HEK293 (cell line): ENCODE measurements around the gene KCNA5.

Source experiments
- CTCF ChIA-PET: fragments of 350-600 bp; formaldehyde crosslinking; extraction: SDS; loops from one replicate; lab custom pipeline; 2021; ENCODE audit warnings: antibody characterized with exemption; lab: Yijun Ruan, JAX
- POLR2A ChIA-PET: fragments of 300-600 bp; formaldehyde crosslinking; extraction: SDS; loops from one replicate; lab custom pipeline; 2020; ENCODE audit warnings: antibody characterized with exemption, inconsistent platforms; lab: Yijun Ruan, JAX
- H3K27ac ChIP-seq: fragments of 200-500 bp; sonication (Bioruptor generic); 2 replicates; pipeline ENCODE4 v1.5.1; 2014; ENCODE audit warnings: low read depth, low read length, control low read depth, inconsistent platforms; ENCODE audit errors: extremely low read depth
- H3K36me3 ChIP-seq, 2 experiments: fragments of 200-500 bp in 1 of 2; sonication (Bioruptor generic) in 1 of 2; 1 replicate in 1 of 2; 2 replicates in 1 of 2; pipeline ENCODE4 v1.5.1; 2014 to 2017; ENCODE audit warnings: inconsistent platforms in 2 of 2, low read length in 2 of 2; ENCODE audit not compliant: control insufficient read depth in 2 of 2, insufficient read depth in 1 of 2
- H3K4me1 ChIP-seq: fragments of 200-500 bp; sonication (Bioruptor generic); 2 replicates; pipeline ENCODE4 v1.5.1; 2014; ENCODE audit warnings: mild to moderate bottlenecking, low read length, inconsistent platforms; ENCODE audit not compliant: control insufficient read depth, insufficient read depth
- H3K4me3 ChIP-seq: 2 replicates; pipeline ENCODE4 v1.5.1; 2011; ENCODE audit warnings: low read depth, mild to moderate bottlenecking, control low read depth, low read length, moderate library complexity
- H3K9me3 ChIP-seq: fragments of 200-500 bp; sonication (Bioruptor generic); 2 replicates; pipeline ENCODE4 v1.5.1; 2014; ENCODE audit warnings: low read depth, low read length, inconsistent platforms; ENCODE audit not compliant: control insufficient read depth, insufficient read depth
- AEBP2 ChIP-seq: fragments of 450-650 bp; formaldehyde crosslinking; IDR thresholded peaks from 2 replicates; pipeline ENCODE4 v1.5.1; 2016; ENCODE audit warnings: missing biosample characterization, missing genetic modification characterization, borderline replicate concordance
- HOXD13 ChIP-seq: sonication (generic); formaldehyde crosslinking; IDR thresholded peaks from 2 replicates; pipeline ENCODE4 v1.8.0; 2022; ENCODE audit warnings: missing genetic modification reagents, borderline replicate concordance
- IKZF3 ChIP-seq: fragments of 450-650 bp; IDR thresholded peaks from 2 replicates; pipeline ENCODE4 v1.5.0; 2018; ENCODE audit warnings: missing biosample characterization, mild to moderate bottlenecking, missing genetic modification characterization, moderate library complexity
- KLF7 ChIP-seq: fragments of 450-650 bp; formaldehyde crosslinking; IDR thresholded peaks from 2 replicates; pipeline ENCODE4 v1.5.1; 2016; ENCODE audit warnings: missing biosample characterization, missing genetic modification characterization, borderline replicate concordance
- SP3 ChIP-seq: fragments of 450-650 bp; formaldehyde crosslinking; IDR thresholded peaks from 2 replicates; pipeline ENCODE4 v1.5.1; 2016; ENCODE audit warnings: missing biosample characterization, missing genetic modification characterization
- ZBTB7A ChIP-seq: fragments of 450-650 bp; formaldehyde crosslinking; IDR thresholded peaks from 2 replicates; pipeline ENCODE4 v1.5.1; 2016; ENCODE audit warnings: low read depth, missing biosample characterization, missing genetic modification characterization
- ZEB2 ChIP-seq: fragments of 450-650 bp; formaldehyde crosslinking; IDR thresholded peaks from 2 replicates; pipeline ENCODE4 v1.5.1; 2016; ENCODE audit warnings: missing biosample characterization, missing genetic modification characterization
- ZNF112 ChIP-seq: fragments of 450-650 bp; formaldehyde crosslinking; IDR thresholded peaks from 2 replicates; pipeline ENCODE4 v1.5.0; 2017; ENCODE audit warnings: missing biosample characterization, missing genetic modification characterization
- ZNF133 ChIP-seq: fragments of 450-650 bp; formaldehyde crosslinking; IDR thresholded peaks from 2 replicates; pipeline ENCODE4 v1.5.1; 2016; ENCODE audit warnings: missing biosample characterization, missing genetic modification characterization
- ZNF155 ChIP-seq: fragments of 450-650 bp; formaldehyde crosslinking; IDR thresholded peaks from 2 replicates; pipeline ENCODE4 v1.5.1; 2016; ENCODE audit warnings: missing biosample characterization, missing genetic modification characterization
- ZNF19 ChIP-seq: fragments of 450-650 bp; formaldehyde crosslinking; IDR thresholded peaks from 2 replicates; pipeline ENCODE4; 2016; ENCODE audit warnings: missing biosample characterization, missing genetic modification characterization, low read depth
- ZNF23 ChIP-seq: fragments of 450-650 bp; formaldehyde crosslinking; IDR thresholded peaks from 2 replicates; pipeline ENCODE4 v1.5.1; 2016; ENCODE audit warnings: missing biosample characterization, missing genetic modification characterization, borderline replicate concordance
- ZNF248 ChIP-seq: fragments of 450-650 bp; formaldehyde crosslinking; IDR thresholded peaks from 2 replicates; pipeline ENCODE4 v1.5.1; 2017; ENCODE audit warnings: missing biosample characterization, missing genetic modification characterization
- ZNF324 ChIP-seq: fragments of 450-650 bp; formaldehyde crosslinking; IDR thresholded peaks from 2 replicates; pipeline ENCODE4 v1.5.1; 2016; ENCODE audit warnings: missing biosample characterization, missing genetic modification characterization
- ZNF350 ChIP-seq: fragments of 450-650 bp; formaldehyde crosslinking; IDR thresholded peaks from 2 replicates; pipeline ENCODE4 v1.5.0; 2017; ENCODE audit warnings: missing biosample characterization, mild to moderate bottlenecking, missing genetic modification characterization
- ZNF423 ChIP-seq: fragments of 450-650 bp; formaldehyde crosslinking; IDR thresholded peaks from 2 replicates; pipeline ENCODE4 v1.5.1; 2016; ENCODE audit warnings: missing biosample characterization, missing genetic modification characterization
- ZNF488 ChIP-seq: fragments of 450-650 bp; formaldehyde crosslinking; IDR thresholded peaks from 2 replicates; pipeline ENCODE4 v1.5.1; 2016; ENCODE audit warnings: missing biosample characterization, missing genetic modification characterization
- ZNF513 ChIP-seq: fragments of 450-650 bp; IDR thresholded peaks from 2 replicates; pipeline ENCODE4 v1.5.1; 2018; ENCODE audit warnings: missing biosample characterization, missing genetic modification characterization
- ZNF585B ChIP-seq: fragments of 450-650 bp; formaldehyde crosslinking; IDR thresholded peaks from 2 replicates; pipeline ENCODE4 v1.5.1; 2016; ENCODE audit warnings: missing biosample characterization, missing genetic modification characterization
- ZNF600 ChIP-seq: fragments of 450-650 bp; formaldehyde crosslinking; IDR thresholded peaks from 2 replicates; pipeline ENCODE4 v1.5.1; 2016; ENCODE audit warnings: missing biosample characterization, missing genetic modification characterization
- ZNF610 ChIP-seq: fragments of 450-650 bp; formaldehyde crosslinking; IDR thresholded peaks from 2 replicates; pipeline ENCODE4 v1.5.1; 2016; ENCODE audit warnings: missing biosample characterization, missing genetic modification characterization, borderline replicate concordance
- ZNF626 ChIP-seq: fragments of 450-650 bp; sonication (Bioruptor Pico); formaldehyde crosslinking; IDR thresholded peaks from 2 replicates; pipeline ENCODE4 v1.5.1; 2018; ENCODE audit warnings: missing biosample characterization, missing genetic modification characterization, inconsistent platforms
- ZNF658 ChIP-seq: fragments of 450-650 bp; formaldehyde crosslinking; IDR thresholded peaks from 2 replicates; pipeline ENCODE4; 2016; ENCODE audit warnings: missing biosample characterization, missing genetic modification characterization
- ZNF660 ChIP-seq: fragments of 450-650 bp; IDR thresholded peaks from 2 replicates; pipeline ENCODE4 v1.5.1; 2018; ENCODE audit warnings: missing biosample characterization, mild to moderate bottlenecking, missing genetic modification characterization
- ZSCAN16 ChIP-seq: fragments of 450-650 bp; formaldehyde crosslinking; IDR thresholded peaks from 2 replicates; pipeline ENCODE4 v1.5.1; 2016; ENCODE audit warnings: missing biosample characterization, missing genetic modification characterization
- TF ChIP-seq, protein P1 (sequence below): fragments of 450-650 bp; formaldehyde crosslinking; IDR thresholded peaks from 2 replicates; pipeline ENCODE4; 2016; ENCODE audit warnings: missing biosample characterization, missing genetic modification characterization

The KCNA5 gene

DNA sequence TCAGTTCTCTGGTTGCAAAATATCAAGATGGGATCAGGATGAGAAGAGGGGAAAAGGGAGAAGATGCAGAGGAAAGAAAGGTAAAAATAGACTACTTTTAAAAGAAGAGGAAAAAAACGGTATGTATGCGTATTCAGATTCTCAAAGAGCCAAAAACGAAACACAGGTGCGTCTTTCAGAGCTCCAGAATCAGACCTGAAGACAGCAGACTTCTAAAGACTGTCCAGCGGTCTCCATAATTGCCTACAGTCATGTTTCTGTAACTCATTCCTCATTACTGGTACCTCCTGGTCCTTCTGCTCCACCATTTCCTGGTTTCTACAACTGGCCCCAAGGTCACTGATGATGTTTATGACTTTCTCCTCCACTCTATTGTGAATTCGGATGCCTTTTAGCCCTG, 12.4 kb upstream of the KCNA5 start (continued):
- no peak for TF ChIP-seq ZNF133 (tag by site-specific recombination)

- H3K4me3 ChIP-seq: no peak overlapping the region
- no peaks in the 10 kb centered on the region for H3K9me3 ChIP-seq
- H3K36me3 ChIP-seq: no peaks in the 10 kb centered on the region
- ChIA-PET POLR2A (no interaction called here), CTCF (interaction anchor here (1.5 to 1.7 kb wide), 2 partner anchors 10 to 177 kb away, joined by 5 to 6 read pairs; no protein-coding TSS in a partner anchor)
- no peak overlapping the region for H3K27ac ChIP-seq
- H3K4me1 ChIP-seq: no peaks in the 10 kb centered on the region
- no peak for TF ChIP-seq ZNF19
- TF ChIP-seq, protein P1, sequence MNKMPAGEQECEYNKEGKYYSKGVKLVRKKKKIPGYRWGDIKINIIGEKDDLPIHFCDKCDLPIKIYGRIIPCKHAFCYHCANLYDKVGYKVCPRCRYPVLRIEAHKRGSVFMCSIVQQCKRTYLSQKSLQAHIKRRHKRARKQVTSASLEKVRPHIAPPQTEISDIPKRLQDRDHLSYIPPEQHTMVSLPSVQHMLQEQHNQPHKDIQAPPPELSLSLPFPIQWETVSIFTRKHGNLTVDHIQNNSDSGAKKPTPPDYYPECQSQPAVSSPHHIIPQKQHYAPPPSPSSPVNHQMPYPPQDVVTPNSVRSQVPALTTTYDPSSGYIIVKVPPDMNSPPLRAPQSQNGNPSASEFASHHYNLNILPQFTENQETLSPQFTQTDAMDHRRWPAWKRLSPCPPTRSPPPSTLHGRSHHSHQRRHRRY (tag by site-specific recombination): no peak
- no peak for TF ChIP-seq ZNF513 (tag by site-specific recombination)
- TF ChIP-seq ZNF350: no peak
- TF ChIP-seq KLF7 (tag by site-specific recombination): no peak
- no peak for TF ChIP-seq ZNF23 (tag by site-specific recombination)
- TF ChIP-seq ZNF658 (tag by site-specific recombination): no peak
These were observed 11.7 kb upstream of the KCNA5 start for GRCh38 chr12:5031958-5032357.

GRCh38 chr12:5032821-5033220, 10.9 kb upstream of the KCNA5 start:
- TF ChIP-seq ZBTB7A (tag by site-specific recombination) (no peak), IKZF3 (tag by site-specific recombination) (no peak), AEBP2 (tag by site-specific recombination) (no peak), ZNF155 (tag by site-specific recombination) (no peak), ZNF324 (tag by site-specific recombination) (no peak), ZSCAN16 (tag by site-specific recombination) (no peak), ZNF600 (tag by site-specific recombination) (no peak), ZNF626 (tag by site-specific recombination) (no peak), HOXD13 (CRISPR knock-in tag) (no peak), ZNF610 (no peak), ZNF488 (tag by site-specific recombination) (no peak), ZNF248 (tag by site-specific recombination) (no peak), ZNF423 (no peak), ZNF112 (tag by site-specific recombination) (no peak), ZNF585B (tag by site-specific recombination) (no peak), ZEB2 (no peak), SP3 (no peak), ZNF660 (tag by site-specific recombination) (no peak)
- Histone ChIP-seq H3K4me3 (no peak overlapping the region), H3K4me1 (no peaks in the 10 kb centered on the region), H3K9me3 (no peaks in the 10 kb centered on the region), H3K27ac (no peak overlapping the region), H3K36me3 (no peaks in the 10 kb centered on the region)
- ChIA-PET POLR2A (interaction anchor here (0.7 kb wide), 1 partner anchor 21 kb away, joined by 6 read pairs; no protein-coding TSS in a partner anchor), CTCF (no interaction called here)
